ENCODE measurements around the gene CASTOR1.

DNA sequence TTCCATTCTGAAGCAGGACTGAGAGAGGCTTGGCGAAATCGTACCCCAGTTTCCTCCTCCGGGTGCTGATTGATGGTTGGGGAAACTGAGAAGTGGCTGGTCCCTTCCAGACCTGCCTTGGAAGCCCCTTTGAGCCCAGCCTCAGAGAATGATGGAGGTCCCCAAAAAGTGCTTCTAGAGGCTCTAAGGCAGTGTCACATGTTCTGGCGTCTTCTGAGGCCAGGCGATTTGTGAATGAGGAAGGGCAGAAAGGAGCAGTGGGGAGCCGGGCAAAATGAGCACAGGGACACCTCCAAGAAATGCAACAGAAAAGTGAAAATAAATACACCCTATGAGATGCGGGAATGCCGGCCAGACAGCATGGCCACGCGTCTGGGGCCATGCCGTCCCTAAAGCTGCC lies 41.7 kb downstream of the CASTOR1 start:
- TF ChIP-seq HOXD13 (CRISPR knock-in tag; IDR thresholded peaks at IDR 0.05; ENCODE audit: borderline replicate concordance): no peak
- TF ChIP-seq, protein P1, sequence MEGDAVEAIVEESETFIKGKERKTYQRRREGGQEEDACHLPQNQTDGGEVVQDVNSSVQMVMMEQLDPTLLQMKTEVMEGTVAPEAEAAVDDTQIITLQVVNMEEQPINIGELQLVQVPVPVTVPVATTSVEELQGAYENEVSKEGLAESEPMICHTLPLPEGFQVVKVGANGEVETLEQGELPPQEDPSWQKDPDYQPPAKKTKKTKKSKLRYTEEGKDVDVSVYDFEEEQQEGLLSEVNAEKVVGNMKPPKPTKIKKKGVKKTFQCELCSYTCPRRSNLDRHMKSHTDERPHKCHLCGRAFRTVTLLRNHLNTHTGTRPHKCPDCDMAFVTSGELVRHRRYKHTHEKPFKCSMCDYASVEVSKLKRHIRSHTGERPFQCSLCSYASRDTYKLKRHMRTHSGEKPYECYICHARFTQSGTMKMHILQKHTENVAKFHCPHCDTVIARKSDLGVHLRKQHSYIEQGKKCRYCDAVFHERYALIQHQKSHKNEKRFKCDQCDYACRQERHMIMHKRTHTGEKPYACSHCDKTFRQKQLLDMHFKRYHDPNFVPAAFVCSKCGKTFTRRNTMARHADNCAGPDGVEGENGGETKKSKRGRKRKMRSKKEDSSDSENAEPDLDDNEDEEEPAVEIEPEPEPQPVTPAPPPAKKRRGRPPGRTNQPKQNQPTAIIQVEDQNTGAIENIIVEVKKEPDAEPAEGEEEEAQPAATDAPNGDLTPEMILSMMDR (tag by site-specific recombination; IDR thresholded peaks at IDR 0.05): no peak
- TF ChIP-seq ZNF692 (tag by site-specific recombination; IDR thresholded peaks at IDR 0.05): no peak
- no peak for TF ChIP-seq ZNF423 (tag by site-specific recombination; IDR thresholded peaks at IDR 0.05)
- TF ChIP-seq SP2 (tag by site-specific recombination; IDR thresholded peaks at IDR 0.05): no peak
